ENCODE measurements around the gene ALX3.

Gene ALX3

DNA sequence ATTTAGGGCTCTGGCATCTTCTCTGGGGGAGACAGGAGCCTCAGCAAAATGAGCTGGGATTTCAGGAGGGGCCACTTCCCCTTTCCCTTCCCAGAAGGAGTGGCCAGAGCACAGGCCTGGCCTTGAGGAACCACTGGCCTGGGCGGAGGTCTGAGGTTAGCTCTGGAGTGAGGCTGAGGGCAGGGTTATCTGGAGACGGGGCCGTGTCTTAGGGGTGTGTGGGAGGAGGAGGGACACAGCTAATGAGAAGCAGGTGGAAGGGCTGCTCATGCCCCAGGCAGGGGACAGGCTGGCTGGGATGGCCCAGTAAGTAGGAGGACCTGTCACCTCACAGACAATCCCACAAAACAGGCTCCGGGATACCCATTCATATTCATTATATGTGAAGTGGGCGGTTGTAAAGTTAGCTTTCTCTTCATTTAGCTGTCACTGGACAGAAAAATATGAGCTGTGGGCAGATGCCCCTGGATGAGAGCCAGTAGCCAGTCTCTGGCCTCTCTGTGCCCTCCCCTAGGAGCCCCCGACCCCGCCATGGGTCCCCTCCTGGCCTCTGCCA is 12.4 kb downstream of the ALX3 start:
- no peak for TF ChIP-seq MYC (IDR thresholded peaks at IDR 0.05; ENCODE audit: low read depth, low read length)
- no peak for DNase-seq (ENCODE audit: low read depth)
- H3K4me3 ChIP-seq (ENCODE audit: low read depth, low read length): no peak overlapping the region

DNA sequence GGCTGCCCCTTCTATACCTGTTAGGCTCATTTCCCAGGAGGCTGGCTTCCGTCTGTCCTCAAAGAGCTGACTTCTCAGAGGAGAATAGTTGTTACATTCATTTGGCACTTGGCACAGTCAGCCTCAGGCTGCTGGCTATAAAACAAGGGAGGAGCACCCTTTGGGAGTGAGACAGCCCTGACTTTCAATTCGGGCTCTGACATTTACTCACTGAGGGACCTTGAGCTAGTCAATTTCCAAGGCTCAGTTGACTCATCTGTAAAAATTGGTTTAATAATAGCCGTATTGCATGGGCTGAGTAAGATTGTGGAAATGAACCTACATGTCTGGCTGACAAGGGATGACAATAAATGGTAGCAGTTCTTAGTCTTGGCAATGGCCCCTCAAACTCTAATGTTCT is 13.7 kb downstream of the ALX3 start:
- H3K4me3 ChIP-seq (ENCODE audit: low read depth, low read length): no peak overlapping the region
- TF ChIP-seq POLR2A (IDR thresholded peaks at IDR 0.05; ENCODE audit: extremely low read depth, insufficient read length): no peak
- TF ChIP-seq, protein P1, sequence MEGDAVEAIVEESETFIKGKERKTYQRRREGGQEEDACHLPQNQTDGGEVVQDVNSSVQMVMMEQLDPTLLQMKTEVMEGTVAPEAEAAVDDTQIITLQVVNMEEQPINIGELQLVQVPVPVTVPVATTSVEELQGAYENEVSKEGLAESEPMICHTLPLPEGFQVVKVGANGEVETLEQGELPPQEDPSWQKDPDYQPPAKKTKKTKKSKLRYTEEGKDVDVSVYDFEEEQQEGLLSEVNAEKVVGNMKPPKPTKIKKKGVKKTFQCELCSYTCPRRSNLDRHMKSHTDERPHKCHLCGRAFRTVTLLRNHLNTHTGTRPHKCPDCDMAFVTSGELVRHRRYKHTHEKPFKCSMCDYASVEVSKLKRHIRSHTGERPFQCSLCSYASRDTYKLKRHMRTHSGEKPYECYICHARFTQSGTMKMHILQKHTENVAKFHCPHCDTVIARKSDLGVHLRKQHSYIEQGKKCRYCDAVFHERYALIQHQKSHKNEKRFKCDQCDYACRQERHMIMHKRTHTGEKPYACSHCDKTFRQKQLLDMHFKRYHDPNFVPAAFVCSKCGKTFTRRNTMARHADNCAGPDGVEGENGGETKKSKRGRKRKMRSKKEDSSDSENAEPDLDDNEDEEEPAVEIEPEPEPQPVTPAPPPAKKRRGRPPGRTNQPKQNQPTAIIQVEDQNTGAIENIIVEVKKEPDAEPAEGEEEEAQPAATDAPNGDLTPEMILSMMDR (IDR thresholded peaks at IDR 0.05; ENCODE audit: low read depth, low read length): no peak
- TF ChIP-seq MYC (IDR thresholded peaks at IDR 0.05; ENCODE audit: low read depth, low read length): no peak
- TF ChIP-seq, protein P2, sequence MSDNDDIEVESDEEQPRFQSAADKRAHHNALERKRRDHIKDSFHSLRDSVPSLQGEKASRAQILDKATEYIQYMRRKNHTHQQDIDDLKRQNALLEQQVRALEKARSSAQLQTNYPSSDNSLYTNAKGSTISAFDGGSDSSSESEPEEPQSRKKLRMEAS (IDR thresholded peaks at IDR 0.05; ENCODE audit: low read depth, low read length): no peak
- DNase-seq (ENCODE audit: low read depth): no peak

DNA sequence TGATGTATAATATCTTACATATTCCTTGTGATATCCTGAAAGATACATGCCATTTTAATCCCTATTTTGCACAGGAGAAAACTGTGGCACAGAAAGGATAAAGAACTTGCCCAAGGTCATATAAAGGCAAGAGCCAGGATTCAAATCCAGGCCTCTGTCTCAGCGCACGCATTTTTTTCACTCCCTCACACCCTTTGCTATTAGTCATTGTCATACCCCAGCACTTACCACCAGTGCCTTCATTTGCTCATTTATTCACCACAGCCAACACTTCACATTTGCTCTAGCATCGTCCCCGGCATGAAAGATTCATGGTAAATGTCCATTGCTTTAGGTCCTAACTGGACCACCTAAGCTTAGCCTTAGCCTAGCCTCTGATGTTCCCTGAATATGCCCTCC is 14.2 kb downstream of the ALX3 start:
- no peak for TF ChIP-seq POLR2A (IDR thresholded peaks at IDR 0.05; ENCODE audit: extremely low read depth, insufficient read length)
- TF ChIP-seq MYC (IDR thresholded peaks at IDR 0.05; ENCODE audit: low read depth, low read length): no peak
- TF ChIP-seq, protein P2 (IDR thresholded peaks at IDR 0.05; ENCODE audit: low read depth, low read length): no peak
- TF ChIP-seq, protein P1 (IDR thresholded peaks at IDR 0.05; ENCODE audit: low read depth, low read length): no peak
- no peak overlapping the region for H3K4me3 ChIP-seq (ENCODE audit: low read depth, low read length)
- DNase-seq (ENCODE audit: low read depth): no peak

DNA sequence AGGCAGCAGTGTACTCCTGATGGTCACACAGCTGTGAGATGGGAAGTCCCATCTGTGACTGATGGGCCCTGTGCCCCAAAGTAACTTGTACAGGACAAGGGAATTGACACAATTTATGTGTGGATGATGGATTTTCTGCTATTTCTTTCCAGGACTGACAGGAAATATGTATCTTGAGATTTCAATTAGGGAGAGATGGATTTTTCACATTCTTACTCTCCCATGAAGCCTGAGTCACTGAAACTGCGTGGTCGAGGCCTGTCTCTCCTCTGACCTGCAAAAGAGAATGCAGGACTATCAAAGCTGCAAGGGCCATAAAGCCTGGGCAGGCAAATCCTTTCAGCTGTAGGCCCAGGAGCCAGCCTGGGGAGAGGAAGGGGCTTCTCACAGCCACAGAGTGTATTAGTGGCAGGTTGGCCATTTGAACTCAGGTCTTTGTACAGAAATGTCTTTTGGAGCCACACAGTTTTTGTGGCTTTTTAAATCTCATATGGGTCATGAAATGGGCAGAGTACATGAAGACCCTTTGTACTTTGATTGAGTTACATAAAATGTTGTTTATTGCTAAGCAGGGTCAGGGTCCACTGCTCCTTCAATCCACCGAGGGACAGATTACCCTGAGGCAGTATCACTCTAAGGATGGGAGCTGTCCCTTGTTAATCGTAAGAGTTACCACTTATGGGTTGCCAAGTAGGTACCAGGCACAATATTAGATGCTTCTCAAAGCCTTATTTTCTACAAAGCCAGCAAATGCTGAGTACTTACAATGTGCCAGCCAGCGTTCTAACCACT is 14.8 kb downstream of the ALX3 start:
- no peak for DNase-seq (ENCODE audit: low read depth)
- no peak for TF ChIP-seq MYC (IDR thresholded peaks at IDR 0.05; ENCODE audit: low read depth, low read length)
- TF ChIP-seq POLR2A (IDR thresholded peaks at IDR 0.05; ENCODE audit: extremely low read depth, insufficient read length): no peak
- TF ChIP-seq, protein P1 (IDR thresholded peaks at IDR 0.05; ENCODE audit: low read depth, low read length): no peak
- TF ChIP-seq, protein P2 (IDR thresholded peaks at IDR 0.05; ENCODE audit: low read depth, low read length): no peak

DNA sequence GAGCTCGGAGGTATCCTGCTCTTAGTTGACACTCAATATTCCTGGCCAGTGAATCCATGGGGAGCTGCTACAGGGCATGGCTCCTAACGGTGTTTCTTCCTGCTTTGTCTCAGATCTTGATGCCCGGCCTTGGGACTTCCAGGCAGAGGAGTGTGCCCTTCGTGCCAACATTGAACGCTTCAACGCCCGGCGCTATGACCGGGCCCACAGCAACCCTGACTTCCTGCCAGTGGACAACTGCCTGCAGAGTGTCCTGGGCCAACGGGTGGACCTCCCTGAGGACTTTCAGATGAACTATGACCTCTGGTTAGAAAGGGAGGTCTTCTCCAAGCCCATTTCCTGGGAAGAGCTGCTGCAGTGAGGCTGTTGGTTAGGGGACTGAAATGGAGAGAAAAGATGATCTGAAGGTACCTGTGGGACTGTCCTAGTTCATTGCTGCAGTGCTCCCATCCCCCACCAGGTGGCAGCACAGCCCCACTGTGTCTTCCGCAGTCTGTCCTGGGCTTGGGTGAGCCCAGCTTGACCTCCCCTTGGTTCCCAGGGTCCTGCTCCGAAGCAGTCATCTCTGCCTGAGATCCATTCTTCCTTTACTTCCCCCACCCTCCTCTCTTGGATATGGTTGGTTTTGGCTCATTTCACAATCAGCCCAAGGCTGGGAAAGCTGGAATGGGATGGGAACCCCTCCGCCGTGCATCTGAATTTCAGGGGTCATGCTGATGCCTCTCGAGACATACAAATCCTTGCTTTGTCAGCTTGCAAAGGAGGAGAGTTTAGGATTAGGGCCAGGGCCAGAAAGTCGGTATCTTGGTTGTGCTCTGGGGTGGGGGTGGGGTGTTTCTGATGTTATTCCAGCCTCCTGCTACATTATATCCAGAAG is 16.7 kb downstream of the ALX3 start:
- TF ChIP-seq, protein P2 (IDR thresholded peaks at IDR 0.05; ENCODE audit: low read depth, low read length): 0 out of 2 replicates have a peak, but pooled peaks have one; percentile 6
- TF ChIP-seq, protein P1 (IDR thresholded peaks at IDR 0.05; ENCODE audit: low read depth, low read length): peak; percentile 91
- TF ChIP-seq POLR2A (IDR thresholded peaks at IDR 0.05; ENCODE audit: extremely low read depth, insufficient read length): no peak
- no peak overlapping the region for H3K4me3 ChIP-seq (ENCODE audit: low read depth, low read length)
- DNase-seq (ENCODE audit: low read depth): peak; percentile 55

More for the DNA sequence above, 14.8 kb downstream of the ALX3 start:
- H3K4me3 ChIP-seq (ENCODE audit: low read depth, low read length): no peak overlapping the region

DNA sequence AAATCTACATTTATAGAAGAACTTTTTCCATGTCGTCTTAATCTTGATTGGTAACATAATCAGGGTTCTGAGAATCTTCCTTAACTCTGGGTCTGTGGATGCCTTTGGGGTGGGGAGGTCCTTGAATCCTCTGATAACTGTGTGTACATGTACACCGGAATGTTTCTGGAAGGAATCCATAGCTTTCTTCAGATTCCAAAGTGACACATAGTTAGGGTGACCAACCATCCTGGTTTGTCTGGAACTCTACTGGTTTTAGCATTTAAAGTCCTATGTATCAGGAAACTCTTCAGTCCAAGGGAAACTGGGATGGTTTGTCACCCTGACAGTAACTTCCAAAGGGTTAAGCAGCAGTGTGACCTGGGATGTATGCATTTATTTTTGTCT is 19.2 kb downstream of the ALX3 start:
- no peak overlapping the region for H3K4me3 ChIP-seq (ENCODE audit: low read depth, low read length)
- DNase-seq (ENCODE audit: low read depth): no peak
- TF ChIP-seq POLR2A (IDR thresholded peaks at IDR 0.05; ENCODE audit: extremely low read depth, insufficient read length): no peak
- TF ChIP-seq, protein P2 (IDR thresholded peaks at IDR 0.05; ENCODE audit: low read depth, low read length): no peak
- TF ChIP-seq MYC (IDR thresholded peaks at IDR 0.05; ENCODE audit: low read depth, low read length): no peak
- TF ChIP-seq, protein P1 (IDR thresholded peaks at IDR 0.05; ENCODE audit: low read depth, low read length): no peak
